ENCODE data around the gene PDIA6.
"Not testable (repeated sequence)": the region's sequence is repeated elsewhere in the genome, so short reads cannot be mapped to it uniquely, and the experiment has no call there.

The PDIA6 gene

DNA sequence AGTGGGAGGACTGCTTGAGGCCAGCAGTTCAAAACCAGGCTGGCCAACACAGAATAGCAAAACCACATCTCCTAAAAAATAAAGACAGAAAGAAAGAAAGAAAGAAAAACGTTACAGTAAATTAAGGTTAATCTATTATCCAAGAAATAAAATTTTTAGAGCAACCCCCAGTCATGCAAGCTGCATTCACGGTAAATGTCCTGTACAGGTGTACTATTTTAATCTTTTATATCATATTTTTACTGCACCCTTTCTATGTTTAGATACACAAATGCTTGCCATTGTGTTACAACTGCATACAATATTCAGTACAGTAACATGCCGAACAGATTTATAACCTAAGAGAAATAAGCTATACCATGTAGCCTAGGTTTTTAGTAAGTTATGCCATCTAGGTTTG is 6.0 kb downstream of the PDIA6 start:
- no peak for DNase-seq

DNA sequence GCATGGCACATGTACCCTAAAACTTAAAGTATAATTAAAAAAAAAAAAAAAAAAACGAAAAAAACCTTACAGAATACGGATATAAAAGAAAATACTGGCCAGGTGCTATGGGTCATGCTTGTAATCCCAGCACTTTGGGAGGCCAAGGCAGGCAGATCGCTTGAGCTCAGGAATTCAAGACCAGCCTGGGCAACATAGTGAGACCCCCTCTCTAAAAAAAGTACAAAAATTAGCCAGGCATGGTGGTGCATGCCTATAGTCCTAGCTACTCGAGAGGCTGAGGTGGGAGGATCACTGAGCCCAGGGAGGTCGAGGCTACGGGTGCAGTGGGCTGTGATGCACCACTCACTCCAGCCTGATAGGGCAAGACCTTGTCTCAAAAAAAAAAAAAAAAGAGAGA is 6.6 kb downstream of the PDIA6 start:
- DNase-seq, result not testable (repeated sequence)

DNA sequence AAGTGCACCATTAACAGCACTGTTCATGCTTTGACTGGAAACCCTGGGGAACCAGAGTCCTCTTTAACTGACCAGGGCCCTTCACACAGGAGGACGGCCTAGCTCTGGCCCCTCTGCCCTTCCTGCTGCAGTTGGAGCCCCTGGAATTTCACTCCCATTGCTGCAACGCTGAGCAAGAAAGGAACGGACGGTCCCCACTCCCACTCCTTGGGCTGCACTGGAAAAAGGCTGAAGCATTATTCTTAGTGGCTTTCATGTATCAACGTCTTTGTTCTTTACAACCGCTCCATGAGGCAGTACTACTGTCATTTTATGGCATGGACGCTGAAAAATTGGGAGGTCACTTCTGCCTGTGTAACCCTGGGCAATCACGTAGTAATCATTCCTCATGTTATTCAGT is 9.9 kb downstream of the PDIA6 start:
- DNase-seq, result no peak

DNA sequence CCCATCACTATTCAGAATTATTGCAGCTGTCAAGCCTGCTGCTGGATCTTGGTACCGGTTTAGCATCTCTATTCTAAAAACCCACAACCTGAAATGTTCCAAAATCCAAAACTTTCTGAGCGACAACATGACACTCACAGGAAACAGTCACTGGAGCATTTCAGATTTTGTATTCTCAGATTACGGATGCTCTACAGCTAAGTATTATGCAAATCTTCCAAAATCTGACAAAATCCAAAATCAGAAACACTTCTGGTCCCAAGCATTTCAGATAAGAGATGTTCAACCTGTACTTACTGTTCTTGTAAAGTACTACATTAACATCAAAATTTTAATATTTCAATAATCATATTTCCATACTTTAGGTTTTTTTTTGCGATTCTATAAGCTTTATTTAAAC is 12.4 kb downstream of the PDIA6 start:
- DNase-seq, result no peak

DNA sequence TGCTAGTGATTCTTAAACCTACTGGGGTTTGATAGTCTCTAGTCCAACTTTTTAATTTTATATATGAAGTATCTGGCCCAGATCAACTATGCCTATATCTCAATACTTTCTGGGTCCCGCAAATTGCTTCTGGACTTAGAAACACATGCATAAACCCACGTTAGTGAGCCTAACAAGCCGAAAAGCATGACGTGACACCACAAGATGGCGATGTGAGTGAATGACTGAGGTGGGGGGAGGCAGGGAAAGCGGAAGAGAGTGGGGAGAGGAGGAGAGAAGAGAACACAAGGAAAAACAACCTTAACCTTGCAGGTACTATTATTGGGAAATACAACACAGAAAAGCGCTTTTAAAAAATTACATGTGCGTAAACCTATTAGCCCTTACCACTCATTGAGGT is 13.8 kb downstream of the PDIA6 start:
- DNase-seq, result no peak

DNA sequence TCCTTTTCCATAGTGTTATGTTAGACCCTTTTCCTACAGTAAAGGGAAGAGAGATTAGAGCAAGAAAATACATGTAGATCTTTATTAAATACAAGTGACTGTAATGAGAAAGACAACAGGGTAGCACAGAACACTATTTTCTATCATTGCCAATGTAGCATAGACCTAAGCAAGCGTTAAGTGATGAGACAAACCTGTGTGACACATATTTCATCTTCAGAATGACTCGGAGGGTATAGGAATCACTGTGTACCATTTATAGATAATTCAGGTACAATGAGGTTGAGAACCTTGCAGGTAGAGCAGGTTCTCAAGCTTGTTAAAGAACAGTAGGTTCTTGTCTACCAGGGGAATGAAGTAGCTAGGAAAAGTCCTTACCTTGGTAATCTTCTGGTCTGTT is 15.9 kb downstream of the PDIA6 start:
- DNase-seq, result no peak

DNA sequence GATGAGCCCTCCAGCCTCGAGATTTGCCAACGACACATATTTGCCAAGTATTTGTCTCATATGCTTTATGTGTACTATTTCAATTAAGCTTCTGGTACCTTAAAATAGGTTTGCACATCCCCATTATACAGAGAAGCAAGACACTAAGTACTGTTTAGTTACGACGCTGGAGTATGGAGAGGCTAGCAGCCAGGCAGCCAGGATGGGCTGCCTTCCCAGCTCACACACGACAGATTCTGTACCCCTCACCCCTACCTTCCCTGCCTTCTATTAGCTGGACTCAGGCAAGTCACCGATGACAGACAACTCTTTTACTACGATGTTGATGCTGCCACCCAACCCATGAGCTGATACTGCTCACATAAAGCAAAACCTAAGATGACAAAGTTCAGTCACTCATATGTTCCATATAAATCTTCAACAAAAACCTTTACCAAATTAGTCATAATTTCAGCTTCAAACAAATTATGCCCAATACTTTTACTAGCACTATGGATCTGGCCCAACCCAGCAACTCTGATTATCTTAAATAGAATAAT is 17.0 kb downstream of the PDIA6 start:
- no peak for DNase-seq

DNA sequence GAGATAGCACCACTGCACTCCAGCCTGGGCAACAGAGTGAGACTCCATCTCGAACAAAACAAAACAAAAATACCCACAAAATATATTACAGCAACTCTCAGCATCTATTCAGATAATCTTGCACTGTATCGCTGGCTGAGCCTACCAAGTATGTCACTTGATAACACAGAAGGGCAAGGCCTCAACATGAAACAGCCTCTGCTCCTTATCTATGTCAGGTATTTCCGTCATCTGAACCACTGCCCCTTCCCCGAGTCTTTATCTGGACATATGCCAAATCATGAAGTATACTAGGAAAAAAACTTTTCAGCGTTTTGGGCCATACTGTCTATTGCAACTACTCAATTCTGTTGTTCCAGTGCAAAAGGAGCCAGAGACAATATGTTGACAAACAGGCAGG is 17.7 kb downstream of the PDIA6 start:
- no peak for DNase-seq

DNA sequence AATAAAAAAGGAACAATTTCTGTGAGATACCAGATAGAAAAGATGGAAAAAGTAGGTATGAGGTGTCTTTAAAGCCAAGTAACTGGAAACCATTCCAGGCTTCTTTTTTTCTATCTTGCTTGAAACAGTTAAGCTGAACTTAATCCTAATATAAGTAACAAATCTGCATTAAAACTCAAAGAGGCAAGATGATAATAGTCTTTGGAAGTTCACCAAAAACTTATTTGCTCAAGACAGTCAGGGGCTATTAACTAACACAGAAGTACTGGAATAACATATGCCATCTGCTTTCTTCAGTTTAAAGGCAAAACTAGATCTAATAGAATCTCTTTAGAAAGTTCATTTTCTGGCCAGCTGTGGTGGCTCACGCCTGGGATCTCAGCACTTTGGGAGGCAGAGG is 18.8 kb downstream of the PDIA6 start:
- no peak for DNase-seq

DNA sequence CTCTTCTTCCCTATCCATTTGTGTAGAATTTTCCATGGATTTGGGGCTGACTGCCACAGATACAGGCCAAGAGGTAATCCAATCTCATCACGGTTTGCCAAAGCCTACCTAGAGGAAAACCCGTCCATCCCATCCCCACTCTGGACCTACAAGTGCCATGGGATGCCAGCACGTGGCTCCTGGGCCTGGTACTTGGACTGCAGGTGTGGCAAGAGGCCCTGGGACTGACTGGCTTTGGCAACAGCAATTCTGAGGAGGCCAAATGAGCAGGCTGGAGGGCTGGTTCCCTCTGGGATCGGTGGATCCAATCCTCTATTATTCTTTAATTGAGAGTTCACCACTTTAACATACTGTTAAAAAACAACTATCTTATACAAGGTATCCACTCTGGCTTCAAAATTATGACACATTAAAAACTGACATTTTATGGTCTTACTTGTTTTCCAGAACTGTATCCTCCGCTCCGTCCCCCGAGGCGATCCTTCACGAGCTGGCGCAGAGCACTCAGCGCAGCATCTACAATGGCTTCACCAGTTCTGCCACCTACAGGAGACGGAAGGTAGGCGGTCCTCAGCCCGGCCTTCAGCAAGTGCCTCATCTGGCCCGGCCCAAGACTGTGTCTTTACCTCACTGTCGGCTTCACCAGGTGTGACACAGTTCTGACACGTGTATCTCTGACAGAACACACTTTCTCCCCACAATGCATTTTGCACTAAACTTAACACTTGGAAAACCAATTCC is 19.8 kb downstream of the PDIA6 start:
- DNase-seq, result no peak

DNA sequence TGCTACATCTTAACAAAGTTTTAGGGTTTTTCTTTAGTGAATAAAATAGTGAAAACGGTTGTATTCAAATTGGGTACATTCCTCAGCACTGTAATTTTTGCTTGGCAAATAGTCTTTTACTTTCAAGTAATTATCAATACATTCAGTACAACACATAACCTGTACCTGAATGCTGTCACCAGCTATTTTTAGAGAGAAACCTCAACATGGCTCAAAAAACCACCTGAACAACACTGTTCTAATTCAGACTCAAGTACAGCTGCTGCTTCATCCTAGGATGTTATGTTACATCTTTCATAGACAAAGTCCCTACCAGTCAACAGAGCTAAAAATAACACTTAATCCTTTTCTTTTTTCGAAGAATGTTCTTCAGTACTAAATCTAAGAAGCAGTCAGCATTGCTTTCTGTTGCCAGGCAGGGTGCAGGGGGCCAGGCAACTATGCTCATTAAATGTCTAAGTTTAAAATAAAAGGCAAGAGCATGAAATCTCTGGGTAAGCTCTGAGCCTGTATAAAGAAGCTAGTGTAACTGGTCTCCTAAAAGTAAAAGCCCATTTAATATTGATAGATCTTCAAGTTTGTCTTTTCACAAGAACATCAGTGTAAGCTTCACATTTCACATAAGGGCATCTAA is 20.5 kb downstream of the PDIA6 start:
- no peak for DNase-seq

DNA sequence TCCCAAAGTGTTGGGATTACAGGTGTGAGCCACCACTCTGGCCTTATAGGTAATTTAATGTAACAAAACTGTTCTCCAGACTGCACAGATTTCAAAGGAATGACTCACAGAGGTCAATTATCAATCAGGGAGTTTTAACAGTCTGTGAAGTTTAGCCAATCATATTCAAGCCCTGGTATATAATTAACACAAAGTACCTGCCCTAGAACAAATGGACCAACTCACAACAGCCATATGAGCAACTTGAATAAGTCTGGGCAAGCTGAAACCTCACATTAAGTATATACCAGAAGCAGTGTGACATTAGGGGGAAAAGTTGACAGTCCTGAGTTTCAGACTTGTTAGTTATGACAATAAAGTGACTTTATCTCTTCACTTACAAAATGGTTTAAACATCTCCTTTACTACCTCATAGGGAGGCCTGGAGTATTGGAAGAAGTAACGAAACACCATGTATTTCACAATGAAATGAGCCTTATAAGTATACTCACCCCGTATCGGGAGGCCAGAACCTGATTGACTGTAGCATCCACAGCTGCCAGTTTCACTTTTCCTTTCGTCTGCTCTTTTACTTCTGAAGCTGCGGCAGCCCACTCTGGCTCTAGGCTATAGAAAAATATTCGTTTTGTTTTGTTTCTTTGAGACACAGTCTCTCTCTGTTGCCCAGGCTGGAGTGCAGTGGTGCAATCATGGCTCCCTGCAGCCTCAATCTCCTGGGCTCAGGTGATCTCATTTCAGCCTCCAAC is 22.2 kb downstream of the PDIA6 start:
- DNase-seq, result peak; percentile 48

DNA sequence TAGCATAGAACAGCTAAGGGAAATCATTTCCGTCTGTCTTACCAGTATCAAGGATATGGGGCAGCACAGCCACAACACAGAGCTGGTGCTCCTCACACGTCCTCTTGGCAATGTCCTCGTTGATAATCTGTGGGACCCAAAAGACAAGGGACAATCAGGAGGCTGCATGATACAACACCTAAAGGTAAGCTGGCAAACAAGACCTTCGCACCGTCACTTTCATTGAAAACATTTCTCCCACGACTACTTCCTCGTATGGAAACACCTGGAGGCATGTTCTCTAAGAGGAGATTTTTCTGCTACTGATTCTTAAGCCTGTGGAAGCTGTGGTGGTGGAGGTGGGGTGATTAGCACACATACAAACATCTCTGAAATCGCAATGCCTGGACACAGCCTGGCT is 23.7 kb downstream of the PDIA6 start:
- no peak for DNase-seq

DNA sequence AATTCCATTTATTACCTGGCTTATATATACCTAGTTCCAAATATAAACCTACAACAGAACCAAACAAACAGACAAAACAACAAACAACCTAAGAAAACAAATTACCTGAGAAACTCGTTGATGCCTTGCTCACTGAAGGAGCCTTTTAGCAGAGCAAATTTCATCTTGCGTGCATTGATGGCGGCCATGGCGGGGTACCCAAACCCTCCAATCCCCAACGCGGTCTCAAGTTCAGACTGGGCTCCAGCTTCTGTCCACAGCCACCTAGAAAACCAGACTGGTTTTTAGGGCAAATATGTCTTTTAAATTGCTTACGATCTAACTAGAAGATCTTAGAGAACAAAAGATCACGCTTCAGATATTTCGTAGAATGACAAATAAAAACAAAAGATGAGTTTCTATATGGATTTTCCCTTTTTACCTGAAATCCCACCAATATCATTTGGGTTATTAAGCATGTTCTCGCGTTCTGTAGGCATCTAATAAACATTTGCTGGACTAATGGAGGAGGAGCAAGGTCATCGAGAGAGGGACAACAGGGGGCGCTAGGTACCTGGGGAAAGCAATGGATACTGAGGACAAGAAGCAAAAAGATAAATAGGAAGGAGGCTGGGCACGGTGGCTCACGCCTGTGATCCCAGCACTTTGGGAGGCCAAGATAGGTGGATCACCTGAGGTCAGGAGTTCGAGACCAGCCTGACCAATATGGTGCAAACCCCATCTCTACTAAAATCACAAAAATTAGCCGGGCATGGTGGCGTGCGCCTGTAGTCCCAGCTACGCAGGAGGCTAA is 25.2 kb downstream of the PDIA6 start:
- DNase-seq, result no peak

DNA sequence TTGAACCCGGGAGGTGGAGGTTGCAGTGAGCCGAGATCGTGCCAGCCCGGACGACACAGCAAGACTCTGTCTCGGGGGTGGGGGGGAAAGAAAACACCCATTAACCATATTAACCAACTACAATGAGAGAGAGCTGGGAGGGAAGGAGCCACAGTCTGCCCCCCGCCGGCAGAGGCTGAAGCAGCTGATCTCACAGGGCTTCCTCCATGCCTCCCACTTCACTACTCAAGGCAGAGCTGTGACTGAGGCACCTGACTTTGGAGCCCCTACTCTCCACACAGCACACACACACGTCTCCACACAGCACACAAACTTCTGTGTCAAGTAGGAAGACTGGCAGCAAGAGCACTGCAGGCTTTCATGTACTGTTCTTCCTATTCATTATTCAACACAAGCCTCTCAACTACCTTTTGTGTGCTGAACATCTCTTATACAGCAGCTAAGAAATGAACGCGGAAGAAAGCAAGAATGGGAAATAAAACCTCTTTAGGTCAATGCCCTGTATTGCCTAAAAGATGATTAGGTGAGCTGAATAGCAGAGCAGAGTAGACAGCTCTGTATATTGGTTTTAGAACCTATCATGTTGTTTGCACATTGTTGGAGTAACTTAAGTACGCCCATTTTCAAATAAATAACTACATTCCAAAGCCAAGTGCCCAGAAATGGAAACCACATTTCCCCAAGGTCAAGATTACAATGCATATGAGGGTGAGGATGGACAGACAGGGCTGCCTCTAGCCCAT is 26.2 kb downstream of the PDIA6 start:
- DNase-seq, result no peak

DNA sequence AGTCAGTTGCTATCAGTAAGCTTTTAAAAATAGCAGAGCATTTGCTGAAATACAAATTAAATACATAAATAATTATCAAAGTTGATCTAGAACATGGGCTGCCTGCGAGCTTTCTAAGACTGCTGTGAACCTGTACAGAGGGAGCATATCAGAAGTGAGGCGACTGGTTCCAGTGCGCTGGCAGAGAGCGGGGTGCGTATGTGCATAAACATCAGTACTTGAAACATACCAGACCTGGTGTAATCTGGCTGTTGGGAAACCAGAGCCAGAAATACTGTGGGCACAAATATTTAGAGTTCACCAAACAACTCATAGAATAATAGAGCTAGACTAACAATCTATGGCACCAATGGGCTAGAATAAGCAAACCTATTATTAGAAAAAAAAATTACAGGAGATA is 27.3 kb downstream of the PDIA6 start:
- no peak for DNase-seq

DNA sequence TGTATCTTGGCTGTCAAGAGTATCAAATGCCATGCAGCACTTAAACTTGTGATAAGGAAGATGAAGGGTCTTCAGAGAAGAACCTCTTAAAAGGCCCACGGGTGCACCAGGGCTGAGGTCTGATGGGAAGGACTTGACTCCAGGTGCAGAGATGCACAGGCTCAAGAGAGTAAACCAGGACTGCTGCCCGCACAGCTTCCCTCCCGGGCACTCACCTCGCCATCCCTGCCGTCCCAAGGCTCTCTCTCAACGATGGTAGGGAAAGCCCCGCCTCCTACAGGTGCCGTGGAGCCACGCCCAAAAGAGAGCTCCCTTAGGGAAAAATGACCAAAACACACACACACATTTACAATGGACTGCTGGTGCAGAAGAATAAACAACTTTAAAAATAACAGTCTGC is 27.9 kb downstream of the PDIA6 start:
- no peak for DNase-seq

DNA sequence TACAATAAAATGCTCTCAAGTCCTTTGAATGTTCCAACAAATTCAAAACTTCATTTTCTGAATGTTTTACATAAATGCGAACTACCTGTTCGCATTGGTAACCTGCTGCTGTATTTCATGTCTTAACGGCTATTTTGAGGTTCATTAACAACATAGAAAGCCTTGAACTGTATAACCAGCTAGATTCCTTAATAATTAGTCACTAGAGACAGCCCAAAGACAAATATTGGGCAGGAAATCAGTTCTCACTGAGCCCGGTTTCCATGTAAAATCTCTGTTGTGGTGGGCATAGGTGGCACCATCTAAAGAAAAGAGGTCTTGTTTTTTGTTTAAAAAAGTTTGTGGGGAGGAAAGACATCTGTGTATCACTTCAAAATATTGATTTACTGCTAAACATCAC is 29.2 kb downstream of the PDIA6 start:
- no peak for DNase-seq

DNA sequence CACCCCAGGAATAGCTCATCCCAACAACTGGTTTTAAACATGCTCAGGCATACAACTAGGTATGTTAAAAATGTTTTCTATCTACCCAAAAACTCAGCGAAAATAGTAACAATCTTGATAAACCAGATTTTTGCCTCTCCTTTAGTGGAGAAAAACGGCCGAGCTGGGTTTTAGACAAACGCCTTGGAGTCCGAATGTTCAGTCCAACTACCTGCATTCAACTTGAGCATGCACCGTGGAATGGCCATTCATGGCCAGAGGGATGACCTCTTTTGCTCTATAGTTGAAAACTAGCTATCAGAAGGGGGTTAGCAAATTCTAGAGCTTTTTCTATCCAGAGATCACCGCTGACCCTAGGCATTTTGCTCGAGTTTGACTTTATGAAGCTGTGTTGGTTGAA is 30.8 kb downstream of the PDIA6 start:
- no peak for DNase-seq

DNA sequence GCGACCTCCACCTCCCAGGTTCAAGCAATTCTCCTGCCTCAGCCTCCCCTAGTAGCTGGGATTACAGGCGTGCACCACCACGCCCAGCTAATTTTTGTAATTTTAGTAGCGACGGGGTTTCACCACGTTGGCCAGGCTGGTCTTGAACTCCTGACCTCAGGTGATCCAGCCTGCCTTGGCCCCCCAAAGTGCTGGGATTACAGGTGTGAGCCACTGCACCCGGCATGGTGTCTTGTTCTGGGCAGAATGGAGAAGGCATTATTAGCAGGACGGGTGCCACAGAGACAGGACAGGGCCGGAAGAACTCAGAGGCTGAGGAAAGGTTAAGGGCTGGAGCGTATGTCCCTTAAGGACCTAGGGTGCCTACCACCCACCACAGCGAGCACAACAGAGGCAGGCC is 31.8 kb downstream of the PDIA6 start:
- not testable (repeated sequence) for DNase-seq

DNA sequence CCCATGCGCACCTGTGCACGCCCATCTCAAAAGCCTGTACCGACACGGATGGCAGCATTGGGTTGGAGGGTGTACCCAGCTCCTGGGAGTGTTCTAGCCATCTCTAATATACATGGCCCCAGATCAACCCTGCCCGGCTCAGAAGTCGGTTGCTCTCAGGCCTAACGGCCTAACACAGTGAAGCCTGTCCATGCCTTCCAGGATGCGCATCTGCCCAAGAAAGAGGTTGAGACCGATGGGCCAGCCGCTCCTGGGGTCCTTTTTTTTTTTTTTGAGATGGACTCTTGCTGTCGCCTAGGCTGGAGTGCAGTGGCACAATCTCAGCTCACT is 32.1 kb downstream of the PDIA6 start:
- no peak for DNase-seq

DNA sequence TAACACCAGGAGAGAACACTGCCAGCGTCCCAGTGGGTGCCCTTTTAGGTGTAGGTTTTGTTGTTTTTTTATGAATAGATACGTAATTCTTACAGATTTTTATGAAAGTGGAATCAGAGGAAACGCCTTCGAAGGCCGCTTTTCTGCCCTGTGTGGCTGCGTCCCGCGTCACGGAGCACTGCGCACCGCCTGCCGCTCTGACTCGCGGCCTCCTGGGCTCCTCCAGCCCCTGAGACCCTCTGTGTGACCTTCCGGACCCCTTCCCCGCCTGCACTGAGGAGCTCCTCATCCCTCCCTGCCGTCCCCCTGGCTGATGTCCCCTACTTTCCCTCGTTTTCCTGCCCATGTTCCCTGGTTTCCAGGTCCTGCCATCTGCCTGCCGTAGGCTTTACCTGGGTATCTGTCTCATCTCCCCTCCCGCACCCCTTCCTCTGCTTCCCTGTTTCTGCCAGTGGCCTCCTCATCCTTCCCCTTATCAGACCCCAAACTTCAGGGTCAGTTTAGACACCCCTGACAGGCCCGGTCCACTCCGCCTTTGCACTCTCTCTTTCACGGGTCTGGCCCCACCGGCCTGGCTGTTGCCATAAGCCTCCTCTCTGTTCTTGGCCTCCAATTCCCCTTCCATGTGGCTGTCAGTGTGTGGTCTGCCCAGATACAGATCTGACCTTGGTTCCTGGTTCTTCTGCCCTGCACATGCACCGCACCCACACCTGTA is 32.7 kb downstream of the PDIA6 start:
- DNase-seq, result no peak

All from stimulated activated CD4-positive, alpha-beta T cell treated with anti-CD3 and anti-CD28 coated beads, Interleukin-4, amount 100 ng/mL, for 24 hours (primary cell).